GM18498 (cell line): ENCODE measurements around the gene ZMYM3.
"Not testable (repeated sequence)": the region's sequence is repeated elsewhere in the genome, so short reads cannot be mapped to it uniquely, and the experiment has no call there.

ENCODE experiments used
- ATAC-seq: cut with Tn5 transposase; IDR thresholded peaks from one replicate; pipeline ENCODE4 v1.9.1; 2021; ENCODE audit warnings: mild to moderate bottlenecking, moderate library complexity; ENCODE audit not compliant: unreplicated experiment

The ZMYM3 gene

GRCh38 chrX:71254092-71254963 is at the start of gene ZMYM3:
TSS of gene ZMYM3 (minus strand) at chrX:71254140. CDS start at chrX:71253255, 885 bp downstream.
- ATAC-seq, result peak; percentile 85

GRCh38 chrX:71302461-71303213 is 48.7 kb upstream of the ZMYM3 start:
- ATAC-seq, result no peak

GRCh38 chrX:71301195-71301924 is 47.4 kb upstream of the ZMYM3 start, which contains the start of gene ITGB1BP2:
TSS of gene ITGB1BP2 (plus strand) at chrX:71301750. CDS start at chrX:71301807, 57 bp downstream.
- no peak for ATAC-seq

DNA sequence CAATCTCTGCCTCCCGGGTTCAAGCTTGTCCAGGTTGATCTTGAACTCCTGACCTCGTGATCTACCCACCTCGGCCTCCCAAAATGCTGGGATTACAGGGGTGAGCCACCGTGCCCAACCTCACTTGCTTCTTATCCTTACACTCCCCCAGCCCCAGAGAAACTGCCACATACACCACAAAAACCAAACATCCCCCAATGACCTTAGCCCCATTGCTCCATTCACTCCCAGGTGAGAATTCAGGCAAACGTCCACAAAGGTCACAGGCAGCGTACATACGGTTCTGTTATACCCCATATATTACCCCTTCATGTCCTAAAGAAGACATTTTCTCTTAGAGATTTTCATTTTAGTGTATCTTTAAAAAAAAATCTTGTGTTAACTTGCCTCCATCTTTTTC is 46.6 kb upstream of the ZMYM3 start:
- not testable (repeated sequence) for ATAC-seq

DNA sequence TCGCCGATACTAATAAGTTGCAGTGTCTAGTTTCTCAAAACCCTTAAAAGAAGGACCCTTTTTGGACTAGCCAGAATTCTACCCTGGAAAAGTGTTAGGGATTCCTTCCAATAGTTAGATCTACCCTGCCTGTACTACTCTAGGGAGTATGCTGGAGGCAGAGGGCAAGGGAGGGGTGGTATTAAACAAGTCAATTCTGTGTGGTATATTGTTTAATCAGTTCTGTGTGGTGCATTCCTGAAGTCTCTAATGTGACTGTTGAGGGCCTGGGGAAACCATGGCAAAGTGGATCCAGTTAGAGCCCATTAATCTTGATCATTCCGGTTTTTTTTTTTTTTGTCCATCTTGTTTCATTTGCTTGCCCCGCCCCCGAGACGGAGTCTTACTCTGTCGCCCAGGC is 46.1 kb upstream of the ZMYM3 start:
- not testable (repeated sequence) for ATAC-seq

GRCh38 chrX:71298119-71298518 is 44.2 kb upstream of the ZMYM3 start:
- no peak for ATAC-seq

DNA sequence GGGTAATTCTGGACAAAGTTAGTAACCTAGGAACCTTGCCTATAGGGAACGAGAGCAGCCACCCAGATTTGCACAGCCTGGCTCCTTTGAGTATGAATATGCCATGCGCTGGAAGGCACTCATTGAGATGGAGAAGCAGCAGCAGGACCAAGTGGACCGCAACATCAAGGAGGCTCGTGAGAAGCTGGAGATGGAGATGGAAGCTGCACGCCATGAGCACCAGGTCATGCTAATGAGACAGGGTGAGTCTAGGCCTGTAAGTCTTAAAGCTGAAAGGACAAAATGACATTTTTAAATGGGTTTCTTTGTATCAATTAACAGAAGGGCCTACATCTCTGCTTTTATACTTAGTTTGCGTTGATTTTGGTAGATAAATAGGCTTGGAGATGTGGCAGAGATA is 42.9 kb upstream of the ZMYM3 start:
- no peak for ATAC-seq

DNA sequence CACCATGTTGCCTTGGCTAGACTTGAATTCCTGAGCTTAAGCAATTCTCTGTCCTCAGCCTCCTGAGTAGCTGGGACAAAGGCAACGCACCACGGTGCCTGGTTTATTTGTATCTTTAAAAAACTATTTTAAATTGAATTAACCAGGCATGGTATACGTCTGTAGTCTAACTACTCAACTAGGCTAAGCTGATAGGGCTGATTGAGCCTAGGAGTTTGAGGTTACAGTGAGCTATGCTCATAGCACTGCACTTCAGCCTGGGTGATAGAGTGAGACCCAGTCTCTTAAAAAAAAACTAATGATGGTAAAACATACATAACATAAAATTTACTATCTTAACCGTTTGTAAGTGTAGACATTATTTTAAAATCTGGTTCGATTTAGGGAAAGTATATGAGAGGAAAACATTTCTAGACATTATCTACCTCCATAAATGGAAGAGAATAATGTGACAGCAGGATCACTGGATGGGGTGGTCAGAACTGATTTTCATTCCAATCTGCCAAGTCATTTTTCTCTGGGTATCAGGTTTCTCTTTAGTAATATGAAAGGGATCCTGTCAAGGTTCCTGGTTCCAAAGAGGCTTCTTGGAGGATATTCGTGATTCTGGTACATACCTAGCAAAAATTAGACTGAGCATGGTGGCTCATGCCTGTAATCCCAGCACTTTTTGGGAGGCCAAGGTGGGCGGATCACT is 38.9 kb upstream of the ZMYM3 start:
- ATAC-seq, result no peak

- ATAC-seq, result no peak
Measured at GRCh38 chrX:71291381-71291780, 37.4 kb upstream of the ZMYM3 start.

- ATAC-seq, result no peak
Measured at GRCh38 chrX:71285929-71286328, 32.0 kb upstream of the ZMYM3 start.

GRCh38 chrX:71283403-71284143 is 29.6 kb upstream of the ZMYM3 start, which contains the start of gene NONO:
TSS of gene NONO (plus strand) at chrX:71283635. CDS start at chrX:71290638, 7,003 bp downstream.
- peak; percentile 93 for ATAC-seq

- ATAC-seq, result peak; percentile 36
Measured at GRCh38 chrX:71282514-71283402, 28.8 kb upstream of the ZMYM3 start.

GRCh38 chrX:71281300-71281699 is 27.4 kb upstream of the ZMYM3 start:
- not testable (repeated sequence) for ATAC-seq

GRCh38 chrX:71272313-71272712 is 18.4 kb upstream of the ZMYM3 start:
- not testable (repeated sequence) for ATAC-seq

- no peak for ATAC-seq
Measured at GRCh38 chrX:71269801-71270395, 16.0 kb upstream of the ZMYM3 start.

DNA sequence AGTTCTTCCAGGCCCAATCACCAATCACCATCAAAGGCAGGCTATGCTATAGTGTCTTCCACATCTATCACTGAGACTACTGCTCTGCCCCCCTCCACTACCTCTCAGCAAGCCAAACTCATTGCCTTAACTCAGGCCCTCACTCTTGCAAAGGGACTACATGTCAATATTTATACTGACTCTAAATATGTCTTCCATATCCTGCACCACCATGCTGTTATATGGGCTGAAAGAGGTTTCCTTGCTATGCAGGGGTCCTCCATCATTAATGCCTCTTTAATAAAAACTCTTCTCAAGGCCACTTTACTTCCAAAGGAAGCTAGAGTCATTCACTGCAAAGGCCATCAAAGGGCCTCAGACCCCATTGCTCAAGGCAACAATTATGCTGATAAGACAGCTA is 14.7 kb upstream of the ZMYM3 start:
- not testable (repeated sequence) for ATAC-seq

DNA sequence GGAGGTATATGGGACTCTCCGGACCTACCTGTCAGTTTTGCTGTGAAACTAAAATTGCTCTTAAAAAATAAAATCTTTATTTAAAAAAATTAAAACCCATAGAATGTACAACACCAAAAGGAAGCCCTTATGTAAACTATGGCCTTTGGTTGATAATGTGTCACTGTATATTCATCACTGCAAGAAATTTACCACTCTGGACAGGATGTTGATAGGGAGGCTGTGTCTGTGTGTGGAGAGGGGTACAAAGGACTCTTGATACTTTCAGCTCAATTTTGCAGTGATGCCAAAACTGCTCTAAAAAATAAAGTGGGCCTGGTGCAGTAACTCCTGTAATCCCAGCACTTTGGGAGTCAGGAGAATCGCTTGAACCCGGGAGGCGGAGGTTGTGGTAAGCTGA is 2.9 kb upstream of the ZMYM3 start:
- ATAC-seq, result no peak

DNA sequence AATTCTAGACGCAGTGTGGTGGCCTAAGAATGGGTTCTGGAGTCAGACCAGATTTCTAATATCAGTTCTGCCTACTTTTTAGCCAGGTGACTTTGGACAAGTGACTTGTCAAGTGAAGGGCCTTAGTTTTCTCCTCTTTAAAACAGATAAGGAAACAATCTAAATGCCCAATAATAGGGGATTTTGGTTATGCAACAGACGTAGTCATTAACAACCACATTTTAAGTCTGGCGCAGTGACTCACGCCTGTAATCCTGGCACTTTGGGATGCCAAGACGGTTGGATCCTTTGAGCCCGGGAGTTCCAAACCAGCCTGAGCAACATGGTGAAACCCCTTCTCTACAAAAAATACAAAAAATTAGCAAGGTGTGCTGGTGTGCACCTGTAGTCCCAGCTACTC is 2.1 kb upstream of the ZMYM3 start:
- no peak for ATAC-seq
